ENCODE data around the gene POLG.

The POLG gene

GRCh38 chr15:89334510-89335297 is at the start of gene POLG:
POLG (minus strand) TSS chr15:89334824; CDS start chr15:89333754, 1,070 bp downstream.
- peak; percentile 81 to 99 (median 98) for DNase-seq

GRCh38 chr15:89384176-89384604 is 49.6 kb upstream of the POLG start:
- no peak for DNase-seq

GRCh38 chr15:89383365-89384175 is 48.9 kb upstream of the POLG start:
- peak in 32 of 56 donors; percentile 11 to 80 (median 42) for DNase-seq

GRCh38 chr15:89381888-89382686 is 47.5 kb upstream of the POLG start:
- peak in 1 of 56 donors; percentile 28 for DNase-seq

GRCh38 chr15:89381331-89381730 is 46.7 kb upstream of the POLG start:
- DNase-seq: no peak

GRCh38 chr15:89379818-89380217 is 45.2 kb upstream of the POLG start:
- no peak for DNase-seq

GRCh38 chr15:89379251-89379695 is 44.6 kb upstream of the POLG start:
- no peak for DNase-seq

GRCh38 chr15:89378296-89379151 is 43.9 kb upstream of the POLG start:
- DNase-seq: peak in 15 of 56 donors; percentile 13 to 71 (median 37)

GRCh38 chr15:89377842-89378295 is 43.2 kb upstream of the POLG start:
- peak in 9 of 56 donors; percentile 20 to 65 (median 40) for DNase-seq

GRCh38 chr15:89377024-89377841 is 42.6 kb upstream of the POLG start:
- no peak for DNase-seq

- DNase-seq: no peak
These were observed 41.8 kb upstream of the POLG start for GRCh38 chr15:89376388-89376787.

- no peak for DNase-seq
These were observed 40.7 kb upstream of the POLG start for GRCh38 chr15:89375093-89376005.

- no peak for DNase-seq
These were observed 39.7 kb upstream of the POLG start for GRCh38 chr15:89374086-89374981.

GRCh38 chr15:89372069-89372935 is 37.7 kb upstream of the POLG start:
- no peak for DNase-seq

GRCh38 chr15:89371228-89372044 is 36.8 kb upstream of the POLG start:
- DNase-seq: peak in 6 of 56 donors; percentile 22 to 55 (median 28)

- no peak for DNase-seq
These were observed 36.3 kb upstream of the POLG start for GRCh38 chr15:89370978-89371227.

Measured in amygdala (tissue), 56 donors.